Panc1 (cell line): ENCODE measurements around the gene E4F1.

Experiments used
- CTCF ChIP-seq: fragments of 450-650 bp; IDR thresholded peaks from 2 replicates; pipeline ENCODE4 v1.5.1; 2017; ENCODE audit warnings: mild to moderate bottlenecking
- POLR2AphosphoS5 ChIP-seq: IDR thresholded peaks from 2 replicates; pipeline ENCODE4 v1.6.1; 2012; ENCODE audit warnings: mild to moderate bottlenecking, low read depth, low read length, moderate library complexity
- REST ChIP-seq, 2 experiments: IDR thresholded peaks; 2 replicates each; pipeline ENCODE4 v1.6.1; 2011 to 2012; ENCODE audit warnings: low read depth in 2 of 2, control low read depth in 1 of 2, low read length in 1 of 2, mild to moderate bottlenecking in 1 of 2, moderate library complexity in 1 of 2; ENCODE audit not compliant: insufficient read depth in 1 of 2
- SIN3A ChIP-seq: IDR thresholded peaks from 2 replicates; pipeline ENCODE4 v1.6.1; 2012; ENCODE audit warnings: low read depth, mild to moderate bottlenecking, low read length, moderate library complexity, borderline replicate concordance; ENCODE audit not compliant: insufficient read depth
- TCF7L2 ChIP-seq: IDR thresholded peaks from 2 replicates; pipeline ENCODE4 v1.6.1; 2011; ENCODE audit warnings: mild to moderate bottlenecking, low read depth, low read length, inconsistent platforms

GRCh38 chr16:2206780-2207433, 16.5 kb upstream of the E4F1 start:
- TF ChIP-seq REST (IDR thresholded peaks at IDR 0.05; ENCODE audit: insufficient read depth in 1 of 2, low read depth in 2 of 2, low read length in 1 of 2) = no peak
- no peak for TF ChIP-seq CTCF
- 0 out of 2 replicates have a peak, but pooled peaks have one; percentile 6 for TF ChIP-seq POLR2AphosphoS5
- TF ChIP-seq TCF7L2 = no peak
- TF ChIP-seq SIN3A = no peak
